Esophagus squamous epithelium (tissue), 5 donors: Measurements from ENCODE around the gene MRPS27. TPM values are rescaled to one million over a fixed set of nuclear protein-coding genes. Genes with fewer than 3 reads are reported as not detected.

Experiments used
- DNase-seq: peaks from one replicate; lab custom pipeline; 2025; lab: John Stamatoyannopoulos, UW
- H3K27ac ChIP-seq, 4 donors: fragments of 200-600 bp; sonication (generic); one replicate each; pipeline ENCODE4 v1.5.1; 2016 to 2019; ENCODE audit warnings: mild to moderate bottlenecking in 1 of 4
- H3K27me3 ChIP-seq, 4 donors: fragments of 200-600 bp; sonication (generic); 1 replicate in 3 of 4; 2 replicates in 1 of 4; pipeline versions ENCODE4 v1.5.1 to v1.6.0; 2017 to 2021; ENCODE audit warnings: antibody characterized with exemption in 1 of 4
- H3K36me3 ChIP-seq, 3 donors: fragments of 200-600 bp; sonication (generic); one replicate each; pipeline ENCODE4 v1.5.1; 2016 to 2019
- H3K4me1 ChIP-seq, 3 donors: fragments of 200-600 bp; sonication (generic); one replicate each; pipeline ENCODE4 v1.5.1; 2017 to 2019
- H3K4me3 ChIP-seq, 4 donors: fragments of 200-600 bp; sonication (generic); 1 replicate in 3 of 4; 2 replicates in 1 of 4; pipeline ENCODE4 v1.5.1; 2016 to 2019; ENCODE audit warnings: mild to moderate bottlenecking in 2 of 4, moderate library complexity in 1 of 4
- H3K9me3 ChIP-seq, 3 donors: fragments of 200-600 bp; sonication (generic); one replicate each; pipeline ENCODE4 v1.5.1; 2016 to 2019
- POLR2A ChIP-seq, 4 donors: fragments of 450-650 bp; IDR thresholded peaks; one replicate each; pipeline ENCODE4 v1.6.1; 2017; ENCODE audit warnings: antibody characterized with exemption in 4 of 4, mild to moderate bottlenecking in 4 of 4, moderate library complexity in 3 of 4
- WGBS, 2 donors: methylation state at CpG; one replicate each; pipeline ENCODE4 v1.1.5; 2018; 5-methylcytosine and 5-hydroxymethylcytosine counted together
- intact Hi-C: fragments of 100-400 bp; cut with DNase I; formaldehyde crosslinking; loops from one replicate; pipeline ENCODE4 v1.15.0; 2022
- total RNA-seq, 4 donors: library from RNA; depleted of rRNA; stranded (reverse); fragments of >200 nt; gene quantifications; one replicate each; pipeline ENCODE4 v1.1.0, GENCODE V29; 2016
- TF ChIP-seq, protein P1 (sequence below), 6 experiments: fragments of 450-650 bp in 4 of 6; fragments of 200-600 bp in 2 of 6; sonication (generic) in 2 of 6; IDR thresholded peaks; one replicate each; pipeline ENCODE4 v1.5.1; 2016 to 2019; ENCODE audit warnings: antibody characterized with exemption in 6 of 6, mild to moderate bottlenecking in 4 of 6, moderate library complexity in 4 of 6
- donor health status: DM: yes; HTN: yes; CAD: no.

MRPS27 gene
- total RNA-seq, 4 donors from 2014 or later, result 33.7 to 60.0 (median 53.9) TPM

DNA sequence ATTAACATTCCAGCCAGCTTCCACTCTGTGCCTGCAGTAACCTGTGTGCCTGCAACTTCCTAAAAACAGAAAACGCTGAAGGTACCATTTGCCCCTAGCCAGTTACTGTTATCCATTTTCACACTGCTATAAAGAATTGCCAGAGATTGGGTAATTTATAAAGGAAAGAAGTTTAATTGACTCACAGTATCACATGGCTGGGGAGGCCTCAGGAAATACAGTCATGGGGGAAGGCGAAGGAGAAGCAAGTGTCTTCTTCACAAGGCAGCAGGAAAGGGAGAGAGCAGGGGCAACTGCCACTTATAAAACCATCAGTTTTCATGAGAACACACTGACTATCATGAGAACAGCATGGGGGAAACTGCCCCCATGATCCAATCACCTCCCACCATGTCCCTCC is 31.3 kb upstream of the MRPS27 start:
- 88% methylated on average over 2 of the region's 2 CpGs for WGBS, 2 donors
- H3K36me3 ChIP-seq, result peaks cover 0 to 3% (median 0%) of the 10 kb centered on the region in 3 donors
- no peaks in the 10 kb centered on the region for H3K9me3 ChIP-seq
- H3K27ac ChIP-seq, result no peak overlapping the region
- H3K4me1 ChIP-seq, result no peaks in the 10 kb centered on the region
- no peak overlapping the region for H3K4me3 ChIP-seq
- DNase-seq, result no peak
- intact Hi-C loops, result no loop called here
- H3K27me3 ChIP-seq, result no peaks in the 10 kb centered on the region
- TF ChIP-seq, protein P1, sequence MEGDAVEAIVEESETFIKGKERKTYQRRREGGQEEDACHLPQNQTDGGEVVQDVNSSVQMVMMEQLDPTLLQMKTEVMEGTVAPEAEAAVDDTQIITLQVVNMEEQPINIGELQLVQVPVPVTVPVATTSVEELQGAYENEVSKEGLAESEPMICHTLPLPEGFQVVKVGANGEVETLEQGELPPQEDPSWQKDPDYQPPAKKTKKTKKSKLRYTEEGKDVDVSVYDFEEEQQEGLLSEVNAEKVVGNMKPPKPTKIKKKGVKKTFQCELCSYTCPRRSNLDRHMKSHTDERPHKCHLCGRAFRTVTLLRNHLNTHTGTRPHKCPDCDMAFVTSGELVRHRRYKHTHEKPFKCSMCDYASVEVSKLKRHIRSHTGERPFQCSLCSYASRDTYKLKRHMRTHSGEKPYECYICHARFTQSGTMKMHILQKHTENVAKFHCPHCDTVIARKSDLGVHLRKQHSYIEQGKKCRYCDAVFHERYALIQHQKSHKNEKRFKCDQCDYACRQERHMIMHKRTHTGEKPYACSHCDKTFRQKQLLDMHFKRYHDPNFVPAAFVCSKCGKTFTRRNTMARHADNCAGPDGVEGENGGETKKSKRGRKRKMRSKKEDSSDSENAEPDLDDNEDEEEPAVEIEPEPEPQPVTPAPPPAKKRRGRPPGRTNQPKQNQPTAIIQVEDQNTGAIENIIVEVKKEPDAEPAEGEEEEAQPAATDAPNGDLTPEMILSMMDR (IDR thresholded peaks at IDR 0.05), result no peak
- no peak for TF ChIP-seq POLR2A (IDR thresholded peaks at IDR 0.05)

DNA sequence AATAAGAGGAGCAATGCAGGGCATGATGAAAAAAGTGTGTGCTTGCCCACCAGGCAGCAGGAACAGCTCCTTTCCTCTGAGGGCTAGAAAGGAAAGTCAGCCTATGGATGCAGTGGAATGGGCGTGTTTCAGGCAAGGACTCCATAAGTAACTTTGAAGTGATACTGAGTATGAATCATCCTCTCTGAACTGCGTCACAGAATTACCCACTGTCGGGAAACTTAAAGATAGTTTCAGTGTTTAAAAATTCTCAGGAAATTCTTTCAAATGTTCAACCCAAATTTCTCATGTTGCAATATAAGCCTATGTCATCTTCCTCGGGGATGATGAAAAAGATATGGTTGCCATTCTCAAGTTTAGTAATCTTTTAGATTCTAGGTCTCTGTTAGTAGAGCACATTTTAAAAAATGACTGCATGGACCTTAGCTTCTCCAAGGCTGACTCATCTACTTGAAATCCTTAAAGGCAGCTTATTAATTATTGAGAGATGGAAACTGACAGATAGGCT is 27.8 kb upstream of the MRPS27 start:
- intact Hi-C loops, result no loop called here
- H3K27ac ChIP-seq, result peak overlapping the region in 2 of 4 donors; percentile 5 to 20
- no peak overlapping the region for H3K4me3 ChIP-seq
- no peaks in the 10 kb centered on the region for H3K9me3 ChIP-seq
- no peak for TF ChIP-seq POLR2A (IDR thresholded peaks at IDR 0.05)
- TF ChIP-seq, protein P1 (IDR thresholded peaks at IDR 0.05), result no peak
- WGBS, 2 donors, result 25 to 35% methylated on average over 4 of the region's 4 CpGs
- no peak for DNase-seq
- no peaks in the 10 kb centered on the region for H3K4me1 ChIP-seq
- H3K27me3 ChIP-seq, result no peaks in the 10 kb centered on the region
- peaks cover 0 to 37% (median 14%) of the 10 kb centered on the region in 3 donors for H3K36me3 ChIP-seq

DNA sequence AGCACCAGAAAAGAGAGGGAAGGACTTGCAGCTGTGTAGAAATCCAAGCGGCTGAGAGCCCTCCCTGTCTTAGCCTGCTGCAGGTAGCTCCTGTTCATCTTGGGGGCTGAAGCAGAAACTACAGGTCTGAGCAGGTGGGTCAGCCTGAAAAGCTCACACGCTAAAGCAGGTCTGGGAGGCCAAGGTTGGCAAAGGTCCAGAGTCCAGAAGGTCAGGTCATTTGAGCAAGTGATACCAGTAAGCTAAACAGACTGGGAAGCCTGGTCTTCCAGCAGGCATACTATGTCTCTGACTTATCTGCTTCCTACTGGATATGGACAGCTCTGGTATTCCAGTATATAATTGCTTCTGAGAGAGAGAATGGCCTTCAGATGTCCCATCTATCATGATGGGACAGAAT is 26.4 kb upstream of the MRPS27 start:
- no peaks in the 10 kb centered on the region for H3K27me3 ChIP-seq
- no peak overlapping the region for H3K27ac ChIP-seq
- no peak for DNase-seq
- peaks cover 0 to 51% (median 19%) of the 10 kb centered on the region in 3 donors for H3K36me3 ChIP-seq
- H3K4me3 ChIP-seq, result no peak overlapping the region
- 83 to 100% methylated on average over 1 to 2 of the region's 2 CpGs for WGBS, 2 donors
- H3K9me3 ChIP-seq, result no peaks in the 10 kb centered on the region
- H3K4me1 ChIP-seq, result no peaks in the 10 kb centered on the region
- TF ChIP-seq POLR2A (IDR thresholded peaks at IDR 0.05), result no peak
- TF ChIP-seq, protein P1 (IDR thresholded peaks at IDR 0.05), result no peak
- intact Hi-C loops, result no loop called here

DNA sequence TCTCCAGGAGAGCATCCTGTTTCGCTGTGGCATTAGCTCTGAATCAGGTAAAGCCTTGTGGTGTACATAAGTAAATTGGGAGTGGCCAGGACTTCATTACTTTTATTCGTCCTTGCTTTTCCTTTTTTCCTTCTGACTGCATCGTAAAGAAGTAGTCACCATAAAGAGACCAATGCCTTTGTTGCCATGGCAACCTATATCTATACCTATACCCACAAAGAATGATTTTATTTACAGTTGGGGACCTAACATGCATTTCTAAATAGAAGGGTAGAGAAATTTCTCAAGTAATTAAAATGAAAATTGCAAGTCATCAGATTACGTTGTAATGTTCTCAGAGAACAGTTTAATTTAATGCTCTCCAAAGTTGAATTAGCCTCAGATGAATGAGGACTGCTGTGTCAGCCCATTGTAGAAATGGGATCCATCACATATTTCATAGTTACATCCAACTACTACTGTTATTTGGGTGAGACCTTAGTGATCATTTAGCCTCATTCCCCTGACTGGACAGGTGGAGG is 18.7 kb upstream of the MRPS27 start:
- WGBS, 2 donors, result 86 to 90% methylated on average over 4 of the region's 4 CpGs
- DNase-seq, result no peak
- Histone ChIP-seq H3K9me3 (no peaks in the 10 kb centered on the region), H3K4me3 (no peak overlapping the region), H3K27me3 (no peaks in the 10 kb centered on the region), H3K36me3 (peaks cover 0 to 80% (median 12%) of the 10 kb centered on the region in 3 donors), H3K27ac (no peak overlapping the region), H3K4me1 (peaks cover 0 to 5% (median 0%) of the 10 kb centered on the region in 3 donors)
- TF ChIP-seq POLR2A (IDR thresholded peaks at IDR 0.05), result no peak
- TF ChIP-seq, protein P1 (IDR thresholded peaks at IDR 0.05), result no peak
- intact Hi-C loops, result no loop called here

DNA sequence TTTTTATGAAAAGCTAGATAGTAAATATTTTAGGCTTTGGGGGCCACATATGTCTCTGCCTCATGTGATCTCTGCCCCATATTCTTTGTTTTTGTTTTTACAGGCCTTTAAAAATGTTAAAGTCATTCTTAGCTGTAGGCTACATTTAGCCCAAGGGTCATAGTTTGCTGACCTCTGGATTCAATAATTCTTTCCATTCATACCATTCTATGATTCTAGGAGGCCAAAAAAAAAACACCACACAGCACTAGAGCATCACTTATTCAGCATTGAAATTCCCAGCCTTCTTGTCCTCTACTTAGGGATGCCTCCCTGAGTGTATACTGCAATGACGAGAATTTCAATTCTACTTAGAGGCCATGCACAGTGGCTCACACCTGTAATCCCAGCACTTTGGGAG is 17.1 kb upstream of the MRPS27 start:
- no peaks in the 10 kb centered on the region for H3K9me3 ChIP-seq
- H3K4me1 ChIP-seq, result peaks cover 0 to 5% (median 0%) of the 10 kb centered on the region in 3 donors
- DNase-seq, result no peak
- TF ChIP-seq POLR2A (IDR thresholded peaks at IDR 0.05), result no peak
- TF ChIP-seq, protein P1 (IDR thresholded peaks at IDR 0.05), result no peak
- H3K27me3 ChIP-seq, result no peaks in the 10 kb centered on the region
- peak overlapping the region in 1 of 4 donors; percentile 34 for H3K27ac ChIP-seq
- whole genome bisulfite sequencing, 2 donors, result 80 to 89% methylated on average over 1 of the region's 1 CpG
- peaks cover 0 to 74% (median 0%) of the 10 kb centered on the region in 3 donors for H3K36me3 ChIP-seq
- no peak overlapping the region for H3K4me3 ChIP-seq
- intact Hi-C loops, result no loop called here
